Measurements from ENCODE around the gene SNX9.

Gene SNX9

DNA sequence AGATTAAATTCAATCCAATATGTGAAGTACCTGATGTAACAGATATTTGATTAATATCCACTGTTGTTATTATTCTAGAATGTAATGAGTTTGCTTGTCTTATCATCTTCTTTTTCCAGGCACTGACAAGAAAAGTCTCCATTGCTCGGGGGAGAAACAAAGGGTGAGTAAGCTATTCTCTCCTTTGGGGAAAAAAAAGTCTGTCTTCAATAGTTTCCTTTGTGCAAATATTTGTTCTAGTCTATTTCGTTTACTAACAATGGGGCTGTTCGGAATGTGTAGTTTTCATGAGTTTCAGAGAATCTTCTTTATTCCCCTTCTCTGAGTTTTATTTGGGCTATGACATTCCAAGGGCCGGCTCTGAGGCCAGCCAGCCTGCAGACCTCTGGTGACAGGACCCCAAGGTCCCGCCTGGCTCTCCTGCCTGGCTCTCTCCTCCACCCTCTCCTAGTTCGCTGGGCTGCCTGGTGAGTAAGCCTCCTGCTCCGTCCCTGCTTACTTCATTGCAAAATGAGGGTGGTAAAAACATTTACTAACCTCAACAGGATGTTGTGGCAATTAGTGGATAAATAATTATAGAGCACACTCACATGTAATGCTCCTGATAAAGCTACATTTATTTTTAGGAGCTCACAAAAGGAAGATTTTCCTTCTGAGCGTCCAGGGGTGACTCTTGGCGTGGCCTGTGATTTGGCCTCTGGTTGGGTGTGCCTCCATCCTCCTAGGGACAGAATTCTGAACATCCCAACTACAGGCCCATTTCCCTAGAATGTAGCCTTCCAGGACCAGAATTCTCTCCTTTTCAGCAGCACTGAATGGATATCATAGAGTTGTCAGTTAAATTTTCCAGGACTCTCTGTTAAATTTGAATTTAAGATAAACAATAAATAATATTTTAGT, 43.1 kb upstream of the SNX9 start:
- no peak for TF ChIP-seq CTCF (IDR thresholded peaks at IDR 0.05; ENCODE audit: insufficient read depth, missing control alignments)
- FAIRE-seq, result no peak
- no peak for DNase-seq (ENCODE audit: insufficient read length, low spot score)

- no peak for TF ChIP-seq CTCF (IDR thresholded peaks at IDR 0.05; ENCODE audit: insufficient read depth, missing control alignments)
- FAIRE-seq (no peak), DNase-seq (ENCODE audit: insufficient read length, low spot score) (no peak)
These were observed 37.4 kb upstream of the SNX9 start for GRCh38 chr6:157785636-157786035.

DNA sequence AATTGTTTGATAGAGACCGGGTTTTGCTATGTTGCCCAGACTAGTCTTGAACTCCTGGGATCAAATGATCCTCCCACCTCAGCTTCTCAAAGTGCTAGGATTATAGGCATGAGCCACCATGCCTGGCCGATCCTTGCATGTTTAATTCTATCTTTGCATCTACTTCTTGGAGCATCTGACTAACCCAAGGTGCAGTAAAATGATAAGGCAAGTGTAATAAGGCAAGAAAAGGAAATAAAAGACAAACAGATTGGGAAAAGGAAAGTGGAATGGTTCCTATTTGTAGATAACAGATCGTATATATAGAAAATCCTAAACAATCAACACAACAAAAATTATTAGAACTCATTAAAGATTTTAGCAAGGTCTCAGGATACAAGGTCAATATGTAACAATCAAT, 36.8 kb upstream of the SNX9 start:
- FAIRE-seq, result peak; percentile 16
- no peak for TF ChIP-seq CTCF (IDR thresholded peaks at IDR 0.05; ENCODE audit: insufficient read depth, missing control alignments)
- no peak for DNase-seq (ENCODE audit: insufficient read length, low spot score)

DNA sequence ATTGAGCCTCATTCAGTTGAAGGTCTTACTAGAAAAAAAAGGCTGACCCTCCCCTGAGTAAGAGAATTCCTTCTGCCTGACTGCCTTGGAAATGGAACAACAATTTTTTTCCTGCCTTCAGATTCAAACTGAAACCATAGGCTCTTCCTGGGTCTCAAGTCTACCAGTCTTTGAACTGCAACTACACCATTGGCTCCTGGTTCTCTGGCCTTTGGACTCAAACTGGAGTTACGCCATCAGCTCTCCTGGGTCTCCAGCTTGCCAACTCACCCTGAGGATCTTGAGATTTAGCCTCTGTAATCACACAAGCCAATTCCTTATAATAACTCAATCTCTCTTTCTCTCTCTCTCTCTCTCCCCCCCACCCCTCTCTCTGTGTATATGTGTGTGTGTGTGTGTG, 36.0 kb upstream of the SNX9 start:
- DNase-seq (ENCODE audit: insufficient read length, low spot score) (no peak), FAIRE-seq (no peak)
- no peak for TF ChIP-seq CTCF (IDR thresholded peaks at IDR 0.05; ENCODE audit: insufficient read depth, missing control alignments)

DNA sequence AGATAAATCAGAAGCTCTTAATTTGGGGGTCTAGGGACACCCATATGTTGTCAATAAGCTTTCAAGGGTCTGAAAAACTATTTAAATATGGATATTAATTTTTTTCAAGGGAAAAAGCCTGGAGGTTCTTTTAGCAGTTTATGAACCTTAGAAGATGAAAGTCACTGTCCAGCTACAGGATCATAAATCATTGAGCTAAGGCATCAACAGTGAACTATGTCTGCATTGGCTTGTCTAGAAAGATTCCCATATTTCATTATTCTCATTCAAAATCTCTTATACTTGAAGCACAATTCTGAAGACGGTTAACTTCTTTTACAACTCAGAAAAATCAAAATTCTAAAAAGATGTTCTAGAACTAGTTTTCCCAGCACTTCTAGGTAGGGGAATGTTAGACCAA, 34.9 kb upstream of the SNX9 start:
- no peak for TF ChIP-seq CTCF (IDR thresholded peaks at IDR 0.05; ENCODE audit: insufficient read depth, missing control alignments)
- DNase-seq (ENCODE audit: insufficient read length, low spot score), result no peak
- FAIRE-seq, result no peak

GRCh38 chr6:157789297-157789696, 33.7 kb upstream of the SNX9 start:
- DNase-seq (ENCODE audit: insufficient read length, low spot score) (no peak), FAIRE-seq (no peak)
- no peak for TF ChIP-seq CTCF (IDR thresholded peaks at IDR 0.05; ENCODE audit: insufficient read depth, missing control alignments)

DNA sequence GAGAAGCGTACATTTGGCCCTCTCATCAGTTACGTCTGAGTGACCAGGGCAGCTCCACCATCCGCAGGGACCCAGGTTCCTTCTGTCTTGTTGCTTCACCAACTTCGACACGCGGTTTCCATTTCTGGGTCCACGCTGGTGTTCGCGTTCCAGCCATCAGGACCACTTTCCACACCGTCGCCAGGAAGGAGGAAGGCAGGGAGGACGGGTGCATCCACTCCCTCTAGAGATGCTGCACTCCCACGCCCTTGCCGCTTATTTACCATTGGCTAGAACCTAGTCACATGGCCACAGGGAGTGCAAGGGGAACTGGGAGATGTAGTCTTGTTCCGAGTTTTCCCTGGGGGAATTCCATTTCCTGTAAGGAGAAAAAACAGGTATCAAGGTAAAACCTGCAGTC, 33.2 kb upstream of the SNX9 start:
- no peak for FAIRE-seq

More for the DNA sequence above, 33.2 kb upstream of the SNX9 start:
- no peak for TF ChIP-seq CTCF (IDR thresholded peaks at IDR 0.05; ENCODE audit: insufficient read depth, missing control alignments)
- DNase-seq (ENCODE audit: insufficient read length, low spot score), result no peak
